HAP-1 (cell line): ENCODE data around the gene CD38.
"Not testable (repeated sequence)": the region's sequence is repeated elsewhere in the genome, so short reads cannot be mapped to it uniquely, and the experiment has no call there.

ENCODE experiments used
- DNase-seq, 2 experiments: peaks; one replicate each; pipeline ENCODE4 v3.0.0-alpha.2; 2016 to 2020; ENCODE audit warnings: low spot score in 2 of 2
- H3K27me3 ChIP-seq: fragments of 250-450 bp; sonication (Bioruptor Pico); 2 replicates; pipeline ENCODE4 v1.5.1; 2020; ENCODE audit warnings: low read depth, mild to moderate bottlenecking, moderate library complexity
- H3K36me3 ChIP-seq: fragments of 250-450 bp; sonication (Bioruptor Pico); replicated peaks from 2 replicates; pipeline ENCODE4 v1.5.1; 2020; ENCODE audit warnings: mild to moderate bottlenecking
- H3K4me1 ChIP-seq: fragments of 250-450 bp; sonication (Bioruptor Pico); 2 replicates; pipeline ENCODE4 v1.5.1; 2020; ENCODE audit warnings: mild to moderate bottlenecking
- H3K4me3 ChIP-seq: fragments of 250-450 bp; sonication (Bioruptor Pico); 2 replicates; pipeline ENCODE4 v1.5.1; 2020; ENCODE audit warnings: mild to moderate bottlenecking, moderate library complexity
- H3K9me3 ChIP-seq: fragments of 250-450 bp; sonication (Bioruptor Pico); 2 replicates; pipeline ENCODE4 v1.5.1; 2020; ENCODE audit warnings: mild to moderate bottlenecking, moderate library complexity
- in situ Hi-C: fragments of 300-500 bp; cut with MboI; formaldehyde crosslinking; loops from 3 replicates; pipeline ENCODE4 v1.14.3; 2020; ENCODE audit warnings: low sequenced_read_pairs, inconsistent platforms, mixed read lengths

The CD38 gene

GRCh38 chr4:15751153-15751552 is 27.0 kb upstream of the CD38 start:
- DNase-seq = no peak
- Histone ChIP-seq H3K36me3 (no peaks in the 10 kb centered on the region), H3K9me3 (no peaks in the 10 kb centered on the region), H3K4me1 (no peaks in the 10 kb centered on the region), H3K4me3 (no peak overlapping the region), H3K27me3 (no peaks in the 10 kb centered on the region)
- in situ Hi-C loops = no loop called here

- no peaks in the 10 kb centered on the region for H3K4me1 ChIP-seq
- no peak overlapping the region for H3K4me3 ChIP-seq
- no peak for DNase-seq
- H3K36me3 ChIP-seq = no peaks in the 10 kb centered on the region
- in situ Hi-C loops = no loop called here
- no peaks in the 10 kb centered on the region for H3K27me3 ChIP-seq
- no peaks in the 10 kb centered on the region for H3K9me3 ChIP-seq
Observed at GRCh38 chr4:15753081-15753480, 25.0 kb upstream of the CD38 start.

GRCh38 chr4:15753786-15754185 is 24.3 kb upstream of the CD38 start:
- in situ Hi-C loops = no loop called here
- no peaks in the 10 kb centered on the region for H3K36me3 ChIP-seq
- no peak overlapping the region for H3K4me3 ChIP-seq
- H3K27me3 ChIP-seq = no peaks in the 10 kb centered on the region
- no peaks in the 10 kb centered on the region for H3K9me3 ChIP-seq
- DNase-seq = no peak
- no peaks in the 10 kb centered on the region for H3K4me1 ChIP-seq

GRCh38 chr4:15754323-15754722 is 23.8 kb upstream of the CD38 start:
- H3K4me1 ChIP-seq = no peaks in the 10 kb centered on the region
- H3K4me3 ChIP-seq = no peak overlapping the region
- in situ Hi-C loops = no loop called here
- H3K27me3 ChIP-seq = no peaks in the 10 kb centered on the region
- no peak for DNase-seq
- H3K36me3 ChIP-seq = no peaks in the 10 kb centered on the region
- no peaks in the 10 kb centered on the region for H3K9me3 ChIP-seq

GRCh38 chr4:15755321-15756155 is 22.6 kb upstream of the CD38 start:
- H3K4me1 ChIP-seq = no peaks in the 10 kb centered on the region
- H3K36me3 ChIP-seq = no peaks in the 10 kb centered on the region
- H3K9me3 ChIP-seq = no peaks in the 10 kb centered on the region
- in situ Hi-C loops = no loop called here
- DNase-seq = no peak
- H3K27me3 ChIP-seq = no peaks in the 10 kb centered on the region
- no peak overlapping the region for H3K4me3 ChIP-seq

GRCh38 chr4:15756361-15756861 is 21.7 kb upstream of the CD38 start:
- Histone ChIP-seq H3K4me1 (no peaks in the 10 kb centered on the region), H3K36me3 (no peaks in the 10 kb centered on the region), H3K9me3 (no peaks in the 10 kb centered on the region), H3K27me3 (no peaks in the 10 kb centered on the region), H3K4me3 (no peak overlapping the region)
- DNase-seq = peak in 1 of 2 experiments; percentile 53
- in situ Hi-C loops = no loop called here

- DNase-seq = no peak
- H3K36me3 ChIP-seq = no peaks in the 10 kb centered on the region
- H3K27me3 ChIP-seq = no peaks in the 10 kb centered on the region
- in situ Hi-C loops = no loop called here
- H3K4me3 ChIP-seq = no peak overlapping the region
- no peaks in the 10 kb centered on the region for H3K4me1 ChIP-seq
- H3K9me3 ChIP-seq = no peaks in the 10 kb centered on the region
Observed at GRCh38 chr4:15757054-15757453, 21.1 kb upstream of the CD38 start.

- no peak for DNase-seq
- in situ Hi-C loops = no loop called here
Observed at GRCh38 chr4:15758294-15758693, 19.8 kb upstream of the CD38 start.

GRCh38 chr4:15762460-15762859 is 15.7 kb upstream of the CD38 start:
- in situ Hi-C loops = not testable (repeated sequence)

More at GRCh38 chr4:15758294-15758693, 19.8 kb upstream of the CD38 start:
- H3K9me3 ChIP-seq = no peaks in the 10 kb centered on the region
- H3K36me3 ChIP-seq = no peaks in the 10 kb centered on the region
- H3K27me3 ChIP-seq = no peaks in the 10 kb centered on the region
- H3K4me1 ChIP-seq = no peaks in the 10 kb centered on the region
- no peak overlapping the region for H3K4me3 ChIP-seq

GRCh38 chr4:15765391-15765790 is 12.7 kb upstream of the CD38 start:
- H3K36me3 ChIP-seq = no peaks in the 10 kb centered on the region
- no peak for DNase-seq
- no peaks in the 10 kb centered on the region for H3K27me3 ChIP-seq
- in situ Hi-C loops = no loop called here
- H3K4me3 ChIP-seq = no peak overlapping the region
- H3K9me3 ChIP-seq = no peaks in the 10 kb centered on the region
- no peaks in the 10 kb centered on the region for H3K4me1 ChIP-seq

More at GRCh38 chr4:15762460-15762859, 15.7 kb upstream of the CD38 start:
- H3K4me3 ChIP-seq, DNase-seq, H3K27me3 ChIP-seq, H3K4me1 ChIP-seq, H3K9me3 ChIP-seq, H3K36me3 ChIP-seq: not testable (repeated sequence)

- no peaks in the 10 kb centered on the region for H3K9me3 ChIP-seq
- no peaks in the 10 kb centered on the region; the same call in 1 of the 2 replicates for H3K27me3 ChIP-seq
- no peak overlapping the region for H3K4me3 ChIP-seq
- in situ Hi-C loops = no loop called here
- H3K36me3 ChIP-seq = no peaks in the 10 kb centered on the region
- DNase-seq = no peak
- no peaks in the 10 kb centered on the region for H3K4me1 ChIP-seq
Observed at GRCh38 chr4:15765910-15766697, 12.0 kb upstream of the CD38 start.

- Histone ChIP-seq H3K27me3 (peaks cover 7% of the 10 kb centered on the region), H3K9me3 (no peaks in the 10 kb centered on the region), H3K36me3 (no peaks in the 10 kb centered on the region), H3K4me3 (no peak overlapping the region), H3K4me1 (no peaks in the 10 kb centered on the region)
- in situ Hi-C loops = no loop called here
- no peak for DNase-seq
Observed at GRCh38 chr4:15766821-15767220, 11.3 kb upstream of the CD38 start.

- H3K36me3 ChIP-seq = no peaks in the 10 kb centered on the region
- in situ Hi-C loops = no loop called here
- no peak for DNase-seq
- no peak overlapping the region for H3K4me3 ChIP-seq
- no peaks in the 10 kb centered on the region for H3K9me3 ChIP-seq
- H3K27me3 ChIP-seq = peaks cover 10% of the 10 kb centered on the region
- no peaks in the 10 kb centered on the region for H3K4me1 ChIP-seq
Observed at GRCh38 chr4:15769202-15769601, 8.9 kb upstream of the CD38 start.
